ENCODE measurements around the gene AGXT. TPM values are rescaled to one million over a fixed set of nuclear protein-coding genes. Genes with fewer than 3 reads are reported as not detected.

The AGXT gene
- total RNA-seq, 1 donor from 2014 or later, result not detected

DNA sequence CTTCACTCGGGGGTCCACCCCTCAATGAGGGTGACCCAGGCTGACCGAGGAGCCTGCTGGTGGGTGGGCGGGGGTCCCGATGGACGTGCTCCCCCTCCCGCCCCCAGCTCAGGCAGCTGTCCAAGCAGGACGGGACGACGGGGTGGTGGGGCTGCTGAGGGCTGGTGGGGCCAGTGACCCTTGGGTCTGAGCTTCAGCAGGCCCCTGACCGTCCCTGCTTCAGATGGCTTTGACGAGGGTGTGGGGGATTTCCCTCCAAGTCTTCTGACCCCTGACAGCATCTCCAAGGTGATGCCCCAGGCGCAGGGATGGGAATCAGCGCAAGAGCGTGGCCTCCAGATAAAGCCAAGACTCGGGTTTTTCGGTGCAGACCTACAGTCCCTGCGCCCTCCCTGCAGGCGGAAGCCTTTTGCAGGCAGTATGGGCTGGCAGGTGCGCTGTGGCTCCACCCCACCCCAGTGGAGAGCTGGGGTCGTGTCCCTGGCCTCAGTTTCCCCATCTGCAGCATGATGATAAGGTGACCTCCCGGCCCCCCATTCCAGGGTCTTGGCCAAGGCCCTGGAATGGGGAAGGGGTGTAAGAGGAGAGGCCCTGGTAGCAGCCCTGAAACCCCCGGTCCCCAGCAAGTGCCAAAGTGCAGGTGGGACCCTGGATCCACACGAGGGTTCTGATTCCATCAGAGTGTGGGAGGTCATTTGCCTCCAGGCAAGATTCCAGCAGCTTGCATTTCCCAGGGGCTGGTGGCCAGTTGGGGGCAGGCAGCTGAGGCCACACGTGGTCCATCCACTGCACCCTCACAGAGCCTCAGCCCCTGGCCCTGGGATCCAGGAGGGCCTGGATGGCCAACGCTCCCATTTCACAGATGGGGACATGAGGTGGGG, 46.3 kb downstream of the AGXT start:
- DNase-seq (ENCODE audit: low read depth in 2 of 2), result no peak

DNA sequence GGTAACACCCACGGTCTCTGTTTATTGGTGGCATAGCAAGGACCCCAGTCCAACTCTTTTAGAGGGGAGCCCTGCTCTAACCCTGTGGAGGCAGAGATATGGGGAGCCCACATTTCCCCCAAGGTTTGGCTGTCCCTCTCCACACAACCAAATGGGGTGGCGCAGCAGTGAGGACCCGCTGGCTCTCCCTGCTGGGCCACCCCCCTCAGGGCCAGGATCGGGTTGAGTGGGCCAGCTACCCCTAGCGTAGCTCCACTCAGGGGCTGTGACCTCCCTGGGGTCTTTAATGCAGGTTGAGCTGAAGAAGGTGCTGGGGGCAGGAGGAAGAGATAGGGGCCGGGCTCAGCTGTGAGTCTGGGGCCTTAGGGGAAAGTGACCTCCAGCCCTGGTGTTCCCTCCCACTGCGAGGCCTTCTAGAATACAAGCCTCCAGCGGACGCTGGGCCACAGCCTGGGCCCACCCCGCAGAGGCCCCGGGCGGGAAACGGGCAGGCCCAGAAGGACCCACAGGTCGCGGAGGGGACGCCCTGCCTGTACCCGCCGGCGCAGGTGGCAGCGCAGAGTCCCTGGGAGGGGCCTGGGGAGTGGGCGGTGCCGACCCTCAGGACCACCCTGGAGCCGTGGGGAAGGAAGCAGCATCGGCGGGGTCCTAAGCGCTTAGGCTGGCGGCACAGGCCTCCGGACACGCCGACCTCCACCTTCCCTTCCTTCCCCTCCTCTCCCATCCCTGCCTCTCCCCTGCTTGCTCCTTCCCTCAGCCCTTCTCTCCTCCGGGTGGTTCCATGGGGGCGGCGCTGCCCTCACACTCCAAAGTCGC, 47.1 kb downstream of the AGXT start:
- no peak for DNase-seq (ENCODE audit: low read depth in 2 of 2)

DNA sequence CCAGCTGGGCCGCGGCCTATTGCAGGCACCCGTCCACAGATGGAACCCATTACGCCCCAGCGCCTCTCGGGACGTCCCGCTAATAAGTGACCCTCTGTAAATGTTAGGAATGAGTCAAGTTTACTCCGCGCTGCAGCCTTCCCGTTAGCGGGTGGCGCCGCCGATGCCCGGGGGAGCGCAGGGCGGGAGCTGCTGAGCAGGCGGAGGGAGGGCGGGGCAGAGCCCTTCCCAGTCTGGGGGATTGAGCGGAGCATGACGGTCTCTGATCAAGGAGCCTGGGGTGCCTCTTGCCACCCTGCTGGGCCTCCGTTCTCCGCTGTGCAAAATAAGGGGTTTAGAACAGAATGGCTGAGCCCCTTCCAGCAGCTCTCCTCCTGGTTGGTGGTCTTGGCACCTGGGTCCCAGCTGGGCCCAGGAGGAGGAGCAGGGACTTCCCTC, 48.0 kb downstream of the AGXT start:
- peak in 1 of 2 donors; percentile 57 for DNase-seq (ENCODE audit: low read depth in 2 of 2)

DNA sequence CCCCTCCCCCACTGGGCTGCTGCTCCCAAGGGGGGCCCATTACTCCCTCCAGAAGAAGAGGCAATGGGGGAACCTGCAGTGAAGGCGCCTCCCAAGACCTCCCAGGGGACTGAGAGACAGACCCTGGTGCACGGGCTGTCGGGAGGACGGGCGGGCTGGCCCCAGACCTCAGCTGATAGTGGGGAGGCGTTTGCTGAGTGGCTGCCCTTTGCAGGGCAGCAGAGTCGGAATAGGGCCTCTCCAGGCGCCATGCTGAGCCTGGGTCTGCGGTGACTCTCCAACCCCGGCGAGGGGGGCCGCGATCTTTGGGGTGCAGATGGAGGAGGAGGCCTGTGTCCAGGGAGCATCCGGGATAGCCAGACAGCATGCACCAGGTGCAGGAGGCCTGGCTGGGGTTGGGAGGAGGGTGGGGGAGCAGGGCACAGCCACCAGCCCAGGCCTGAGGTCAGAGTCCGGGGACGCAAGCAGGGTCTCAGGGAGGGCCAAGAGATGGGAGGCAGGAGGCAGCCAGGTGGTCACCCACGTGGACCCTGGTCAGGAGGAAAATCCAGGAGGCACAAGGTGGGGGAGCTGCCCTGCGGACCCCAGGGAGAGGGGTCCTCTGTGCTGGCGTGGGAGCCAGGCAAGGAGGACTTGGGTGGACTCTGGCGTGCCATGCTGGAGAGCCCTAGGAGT, 48.5 kb downstream of the AGXT start:
- no peak for DNase-seq (ENCODE audit: low read depth in 2 of 2)

DNA sequence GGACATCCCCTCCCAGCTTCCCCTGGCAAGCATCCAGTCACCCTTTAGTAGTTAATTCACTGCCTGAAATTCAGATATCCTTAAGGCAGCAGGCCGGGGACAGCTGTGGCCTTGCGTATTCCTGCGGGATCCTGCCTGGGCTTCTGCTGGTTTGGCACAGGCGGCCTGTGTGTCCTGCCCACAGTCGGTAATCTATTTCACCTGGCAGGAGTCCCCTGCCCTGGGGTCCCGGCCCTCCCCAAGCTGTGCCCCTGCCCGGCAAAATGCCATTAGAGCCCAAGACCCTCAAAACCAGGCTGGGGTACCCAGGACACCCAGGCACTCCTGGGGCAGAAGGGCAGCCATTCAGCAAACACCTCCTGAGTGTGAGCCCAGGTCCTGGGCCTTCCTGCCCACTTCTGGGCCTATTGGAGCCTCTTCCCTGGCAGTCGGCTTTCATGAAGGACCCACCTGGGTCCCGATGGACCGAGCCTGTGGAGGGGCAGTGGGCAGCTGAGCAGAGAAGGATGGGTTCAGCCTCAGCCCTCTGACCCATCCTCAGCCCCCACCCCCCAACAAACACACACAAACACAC, 49.1 kb downstream of the AGXT start:
- DNase-seq (ENCODE audit: low read depth in 2 of 2), result no peak

DNA sequence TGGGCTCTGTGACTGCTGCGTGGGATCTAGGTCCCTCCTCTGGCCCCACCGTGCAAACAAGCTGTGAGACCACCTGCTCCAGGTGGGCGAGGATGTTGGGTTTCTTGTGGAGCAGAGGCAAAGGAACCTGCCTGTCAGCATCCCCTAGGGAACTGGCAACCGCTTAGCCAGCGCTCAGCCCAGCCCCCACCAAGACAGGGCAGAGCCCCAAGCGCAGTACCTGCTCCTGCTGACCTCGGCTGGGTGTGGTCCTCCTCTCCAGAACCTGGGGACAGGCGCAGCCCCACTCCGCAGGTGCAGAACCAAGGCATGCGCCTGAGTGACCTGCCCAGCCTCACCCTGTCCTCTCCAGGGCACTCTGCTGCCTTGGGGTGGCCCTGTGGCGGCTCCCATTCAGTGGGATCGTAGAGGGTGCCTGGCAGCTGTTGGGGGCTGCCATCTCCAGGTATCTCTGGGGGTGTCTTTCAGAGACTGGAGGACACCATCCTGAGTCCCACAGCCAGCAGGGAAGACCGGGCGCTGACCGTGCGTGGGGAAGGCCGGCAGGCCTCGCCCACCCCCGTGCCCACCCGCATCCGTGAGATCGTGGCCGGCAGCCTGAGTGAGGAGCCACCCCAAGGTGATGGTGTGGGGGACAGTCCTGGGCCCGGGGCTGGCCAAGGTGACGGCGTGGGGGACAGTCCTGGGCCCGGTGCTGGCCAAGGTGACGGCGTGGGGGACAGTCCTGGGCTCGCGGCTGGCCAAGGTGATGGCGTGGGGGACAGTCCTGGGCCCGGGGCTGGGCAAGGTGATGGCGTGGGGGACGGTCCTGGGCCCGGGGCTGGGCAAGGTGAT, 49.9 kb downstream of the AGXT start:
- no peak for DNase-seq (ENCODE audit: low read depth in 2 of 2)

DNA sequence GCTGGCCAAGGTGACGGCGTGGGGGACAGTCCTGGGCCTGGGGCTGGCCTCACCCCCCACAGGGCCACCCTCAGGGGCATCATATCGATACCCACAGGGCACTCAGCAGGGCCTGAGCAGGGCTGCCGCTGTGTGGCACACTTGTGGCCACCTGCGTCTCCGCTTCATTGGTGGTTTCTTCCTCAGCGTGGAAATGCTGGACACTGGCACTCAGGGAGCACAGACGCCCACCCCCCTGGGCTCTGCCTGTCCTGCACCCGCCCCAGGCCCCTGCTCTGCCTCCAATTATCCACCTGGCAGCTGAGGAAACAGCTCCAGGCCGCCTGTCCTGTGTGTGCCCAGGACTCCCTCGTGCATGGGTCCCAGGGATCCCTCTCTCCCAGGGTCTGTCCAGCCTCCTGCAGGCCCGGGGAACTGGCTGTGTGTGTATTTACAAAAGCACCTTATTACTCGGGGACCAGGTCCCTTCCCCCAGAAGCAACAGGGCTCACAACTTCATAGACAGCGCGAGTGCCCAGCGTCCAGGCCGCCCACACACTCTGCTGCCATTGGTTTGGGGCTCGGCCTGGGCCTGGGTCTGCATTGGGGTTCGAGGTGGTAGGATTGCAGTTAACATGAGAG, 50.6 kb downstream of the AGXT start:
- DNase-seq (ENCODE audit: low read depth in 2 of 2), result no peak

DNA sequence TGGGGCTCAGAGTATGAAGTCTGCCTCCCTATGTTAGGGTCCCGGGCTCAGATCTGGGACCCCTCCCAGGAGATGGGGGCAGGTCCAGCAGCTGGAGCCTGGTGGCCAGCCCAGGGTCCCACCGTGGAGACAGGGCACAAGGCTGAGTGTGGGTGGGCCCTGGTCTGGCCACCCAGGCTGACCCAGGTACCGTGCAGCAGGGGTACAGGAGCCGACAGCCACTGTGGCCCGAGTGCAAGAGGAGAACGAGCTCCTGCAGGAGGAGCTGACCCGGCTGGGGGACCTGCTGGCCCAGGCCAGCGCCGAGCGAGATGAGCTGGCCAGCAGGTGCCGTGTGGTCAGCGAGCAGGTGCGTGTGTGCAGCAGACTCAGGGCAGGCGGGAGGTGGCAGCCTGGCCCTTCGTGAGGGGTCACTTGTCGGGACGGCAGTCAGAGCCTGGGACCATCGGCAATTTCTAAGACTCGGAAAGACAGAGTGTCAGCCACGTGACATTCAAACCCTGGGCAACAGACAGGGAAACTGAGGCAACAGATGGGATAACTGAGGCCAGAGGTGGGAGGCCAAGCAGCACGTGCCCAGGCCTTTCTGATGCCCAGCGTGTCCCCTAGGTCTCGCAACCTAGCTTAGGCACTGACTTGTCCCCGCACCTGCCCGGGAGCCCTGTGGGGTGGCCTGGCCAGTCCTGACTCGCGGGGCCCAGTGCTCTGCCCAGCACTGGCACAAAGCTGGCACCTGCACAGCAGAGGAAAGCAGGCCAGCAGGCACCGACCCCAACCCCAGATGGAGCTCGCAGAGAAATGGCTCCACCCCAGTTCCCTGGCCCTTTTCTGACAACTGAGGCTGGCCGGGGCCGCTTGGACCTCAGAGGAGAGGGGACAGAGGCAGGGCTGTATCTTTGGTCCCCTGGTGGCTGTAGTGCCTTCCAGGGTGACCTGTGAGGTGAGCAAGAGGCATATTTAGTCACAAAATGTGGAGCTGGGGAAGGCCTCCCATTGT, 51.5 kb downstream of the AGXT start:
- no peak for DNase-seq (ENCODE audit: low read depth in 2 of 2)

DNA sequence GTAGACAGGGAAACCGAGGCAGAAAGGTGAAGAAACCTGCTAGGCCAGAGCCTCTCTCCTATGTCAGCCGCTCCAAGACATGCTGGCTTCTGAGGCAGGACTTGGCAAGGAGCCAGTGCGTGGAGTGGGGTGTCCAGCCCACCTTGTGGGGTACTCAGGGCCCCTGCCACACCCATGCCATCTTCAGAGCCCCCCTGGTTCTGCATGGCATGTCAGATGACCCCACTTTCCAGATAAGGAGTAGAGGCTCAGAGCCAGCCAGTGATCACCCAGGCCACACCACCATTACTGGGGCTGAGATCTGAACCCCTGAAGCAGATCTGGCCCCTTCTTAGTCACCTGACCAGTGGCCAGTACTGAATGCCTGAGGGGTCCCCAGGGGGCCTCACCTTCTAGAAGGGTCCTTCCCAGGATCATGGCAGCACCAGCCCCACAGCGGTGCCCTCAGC, 52.2 kb downstream of the AGXT start:
- DNase-seq (ENCODE audit: low read depth in 2 of 2), result no peak

DNA sequence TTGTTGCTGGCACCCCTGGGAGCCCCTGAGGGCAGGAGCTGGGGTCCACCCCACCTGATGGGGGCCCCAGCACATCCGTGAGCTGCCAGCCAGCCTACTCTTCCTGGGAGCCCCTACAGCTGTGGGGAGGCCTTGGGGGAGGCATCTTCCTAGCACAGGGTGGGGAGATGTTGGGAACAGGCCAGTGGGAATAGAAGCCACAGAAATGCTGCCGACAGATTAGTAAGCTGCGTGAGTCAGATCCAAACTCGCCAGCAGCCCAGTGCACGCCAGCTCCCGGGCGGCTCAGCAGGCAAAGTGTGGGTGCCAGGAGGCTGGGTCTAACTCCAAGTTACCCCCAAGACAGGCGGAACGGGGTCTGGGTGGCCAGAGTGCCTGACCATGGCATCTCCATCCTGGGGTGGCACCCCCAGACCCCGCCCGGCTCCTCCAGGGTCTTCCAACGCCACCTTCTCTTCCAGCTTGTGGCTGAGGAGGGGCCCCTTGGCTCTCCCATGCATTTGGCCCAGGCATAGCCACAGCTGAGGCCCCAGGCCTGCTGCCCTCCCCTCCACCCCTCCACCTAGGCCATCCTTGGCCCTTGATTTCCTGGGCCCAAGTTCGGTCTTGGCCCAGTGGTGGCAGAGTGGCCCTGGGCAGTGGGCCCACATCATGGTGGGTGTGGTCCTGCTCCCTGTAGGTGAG, 52.8 kb downstream of the AGXT start:
- DNase-seq (ENCODE audit: low read depth in 2 of 2), result peak in 1 of 2 donors; percentile 81

DNA sequence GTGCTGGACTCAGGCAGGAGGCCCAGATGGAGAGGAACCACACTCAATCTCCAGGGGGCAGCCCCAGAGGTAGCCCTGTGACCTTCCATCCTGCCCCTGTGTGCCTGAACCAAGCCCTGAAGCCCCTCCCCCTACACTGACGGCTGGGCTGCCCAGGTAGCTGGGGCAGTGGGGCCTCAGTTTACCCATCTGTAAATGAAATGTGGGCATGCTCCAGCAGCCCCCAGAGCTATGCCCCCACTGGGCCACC, 53.3 kb downstream of the AGXT start:
- no peak for DNase-seq (ENCODE audit: low read depth in 2 of 2)

DNA sequence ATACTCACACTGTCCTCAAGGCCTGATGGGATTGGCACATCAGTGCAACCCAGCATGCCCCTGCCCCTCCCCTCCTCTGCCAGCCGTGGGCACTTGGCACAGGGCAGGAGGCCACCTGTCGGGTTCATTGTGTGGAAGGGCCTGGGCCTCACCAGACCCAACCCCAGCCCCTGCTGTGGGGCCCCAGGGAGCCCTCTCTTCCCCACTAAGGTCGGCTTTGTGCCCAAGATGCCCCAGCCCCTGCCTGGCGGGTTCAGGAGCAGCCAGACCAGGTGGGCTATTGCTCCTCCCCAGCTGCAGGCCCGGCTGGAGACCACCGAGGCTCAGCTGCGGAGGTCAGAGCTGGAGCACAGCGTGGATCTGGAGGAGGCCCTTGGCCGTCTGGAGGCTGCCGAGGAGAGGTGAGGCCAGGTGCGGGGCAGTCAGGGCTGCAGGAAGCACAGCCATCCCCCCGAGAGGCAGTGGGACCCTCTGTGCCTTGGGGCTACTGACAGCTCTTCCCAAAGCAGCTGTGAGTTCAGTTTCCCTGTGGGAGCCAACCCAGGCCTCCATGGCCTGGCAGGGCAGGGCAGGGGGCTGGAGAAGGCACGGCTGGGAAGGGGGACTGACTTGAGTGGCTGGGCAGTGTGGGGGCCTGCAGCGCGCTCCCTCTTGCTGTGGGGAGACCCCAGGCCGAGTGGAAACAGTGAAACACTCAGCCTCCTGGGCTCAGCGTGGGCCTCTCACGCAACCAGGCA, 53.8 kb downstream of the AGXT start:
- no peak for DNase-seq (ENCODE audit: low read depth in 2 of 2)

DNA sequence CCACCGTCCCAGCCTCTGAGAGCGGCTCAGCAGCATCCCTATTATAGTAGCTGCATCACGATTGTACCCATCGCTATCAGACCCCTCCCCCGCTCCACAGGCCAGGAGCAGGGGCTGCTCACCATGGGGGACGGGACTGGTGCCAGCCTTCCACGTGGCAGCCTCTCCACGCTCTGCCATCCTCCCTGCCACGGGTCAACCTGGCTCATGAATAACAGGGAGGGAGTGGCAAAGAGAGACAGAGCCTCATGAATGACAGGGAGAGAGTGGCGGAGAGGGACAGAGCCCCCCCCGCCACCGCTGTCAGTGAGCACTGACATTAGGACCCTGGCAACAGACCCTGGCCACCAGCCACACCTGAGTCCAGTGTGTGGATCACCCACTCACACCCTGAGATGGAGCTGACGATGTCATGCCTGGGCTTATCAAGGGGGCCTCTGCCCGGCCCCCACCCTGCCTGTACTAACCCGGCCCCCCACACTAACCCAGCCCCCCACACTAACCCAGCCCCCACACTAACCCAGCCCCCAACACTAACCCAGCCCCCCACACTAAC, 54.4 kb downstream of the AGXT start:
- DNase-seq (ENCODE audit: low read depth in 2 of 2), result no peak

DNA sequence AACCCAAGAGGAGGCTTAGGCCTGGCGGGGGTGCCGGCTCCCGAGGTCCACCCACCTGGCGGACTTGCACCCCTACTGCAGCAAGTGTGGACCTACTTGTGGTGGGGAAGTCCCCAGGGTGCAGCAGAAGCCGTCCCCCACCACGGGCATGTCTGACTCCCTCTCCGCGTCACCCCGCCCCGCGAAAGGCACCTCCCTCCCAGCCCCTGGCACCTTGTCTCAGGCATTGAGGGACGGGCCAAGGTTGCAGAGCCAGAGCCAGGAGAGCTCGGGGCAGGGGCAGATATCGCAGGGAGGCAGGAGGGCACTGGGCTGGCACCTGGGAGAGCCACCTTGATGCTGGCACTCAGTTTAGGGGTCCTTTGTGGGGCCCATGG, 56.6 kb downstream of the AGXT start:
- no peak for DNase-seq (ENCODE audit: low read depth in 2 of 2)

DNA sequence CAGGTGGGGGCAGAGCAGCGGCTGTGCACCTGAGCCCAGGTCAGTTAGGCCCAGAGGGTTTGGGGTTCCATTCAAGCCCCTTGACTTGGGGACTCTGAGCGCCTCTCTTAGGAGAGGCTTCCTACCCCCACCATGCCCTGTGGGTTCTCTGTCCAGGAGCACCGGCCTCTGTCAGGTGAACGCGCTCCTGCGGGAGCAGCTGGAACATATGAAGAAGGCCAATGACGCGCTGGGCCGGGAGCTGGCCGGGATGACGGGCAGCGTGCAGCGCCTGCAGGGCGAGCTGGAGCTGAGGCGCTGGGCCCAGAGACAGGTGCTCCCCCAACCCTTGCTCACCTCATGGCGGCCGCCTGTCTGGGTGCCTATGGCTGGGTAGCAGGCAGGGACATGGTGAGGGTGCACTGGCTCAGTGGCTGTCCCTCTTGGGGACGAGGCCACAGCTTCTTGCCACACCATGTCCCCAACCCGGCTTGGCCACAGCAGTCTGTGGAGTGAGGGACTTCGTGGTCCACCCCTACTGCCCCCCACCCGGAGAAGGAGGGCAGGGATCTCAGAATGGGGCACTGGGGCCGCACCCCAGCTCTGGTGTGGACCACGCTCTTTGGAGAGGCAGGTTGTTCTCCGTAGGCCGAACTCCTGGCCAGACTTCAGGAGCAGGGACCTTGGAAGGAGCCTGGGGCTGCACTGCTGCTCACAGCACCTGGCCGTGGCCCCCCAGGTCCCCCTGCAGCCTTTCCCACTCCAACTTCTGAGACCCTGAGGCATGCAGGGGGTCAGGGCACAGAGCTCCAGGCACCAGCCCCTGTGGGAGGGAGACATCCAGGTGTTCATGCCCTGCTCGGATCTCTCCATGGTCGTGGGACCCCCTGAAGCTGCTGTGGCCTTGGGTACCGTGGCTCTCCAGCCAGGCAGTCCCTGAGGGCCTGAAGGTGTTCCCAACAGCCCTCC, 57.2 kb downstream of the AGXT start:
- DNase-seq (ENCODE audit: low read depth in 2 of 2), result no peak

DNA sequence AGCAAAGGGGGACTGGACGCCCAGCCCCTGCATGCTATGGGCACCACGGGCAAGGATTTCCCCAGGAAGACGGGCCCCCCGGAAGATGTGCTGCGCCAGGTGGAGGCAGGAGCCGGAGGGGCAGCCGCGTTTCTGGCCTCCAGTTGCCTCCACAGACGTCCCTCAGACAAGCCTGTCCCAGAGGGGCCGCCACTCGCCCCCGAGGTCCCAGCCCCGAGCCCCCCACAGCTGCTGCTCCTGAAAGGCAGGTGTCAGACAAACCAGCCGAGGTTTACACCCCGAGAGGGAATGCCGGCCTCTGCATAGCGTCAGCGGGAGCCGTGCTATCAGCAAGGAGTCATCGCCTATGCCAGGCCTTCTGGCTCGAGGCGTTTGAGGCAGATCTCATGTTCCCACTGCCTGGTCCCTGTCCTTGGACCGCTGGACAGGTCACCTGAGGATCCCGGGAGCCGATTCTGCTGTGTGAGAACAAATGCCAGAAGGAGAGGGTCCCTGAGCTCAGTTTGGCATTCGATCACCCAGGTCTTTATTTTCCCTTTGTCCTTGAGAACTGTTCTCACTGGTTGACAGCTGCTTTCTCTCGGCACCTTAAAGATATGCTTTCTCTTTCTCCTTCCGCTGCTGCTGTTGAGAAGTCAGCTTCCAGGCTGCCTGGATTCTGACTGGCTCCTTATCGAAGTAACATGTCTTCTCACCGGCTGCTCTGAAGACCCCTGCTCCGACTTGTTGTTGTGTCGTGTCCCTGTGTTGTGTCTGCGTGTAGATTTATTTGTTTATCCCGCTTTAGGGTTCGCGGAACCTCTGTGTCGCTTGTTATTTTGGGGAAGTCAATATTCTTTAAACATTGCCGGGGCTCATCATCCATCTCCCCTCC, 58.1 kb downstream of the AGXT start:
- DNase-seq (ENCODE audit: low read depth in 2 of 2), result peak in 1 of 2 donors; percentile 30

All from lung microvascular endothelial cell (primary cell).